GM19467 (cell line): Measurements from ENCODE around the gene PSMB3.
A peak's percentile ranks its signal among the peaks of the same experiment; 100 is the strongest.

Experiments
- ATAC-seq: cut with Tn5 transposase; IDR thresholded peaks from one replicate; pipeline ENCODE4 v1.9.1; 2021; ENCODE audit warnings: mild to moderate bottlenecking, moderate library complexity; ENCODE audit not compliant: unreplicated experiment

PSMB3 gene

GRCh38 chr17:38752308-38753070, at the start of gene PSMB3:
Gene PSMB3, plus strand, starts transcription at chr17:38752741. Its CDS starts 86 bp downstream, at chr17:38752827.
- ATAC-seq = peak; percentile 81

GRCh38 chr17:38702916-38703741, 49.4 kb upstream of the PSMB3 start:
- ATAC-seq = no peak

- ATAC-seq = no peak
Measured at GRCh38 chr17:38703742-38704605, 48.6 kb upstream of the PSMB3 start.

- ATAC-seq = no peak
Measured at GRCh38 chr17:38704606-38705522, 47.7 kb upstream of the PSMB3 start, which contains the start of gene MLLT6. Gene MLLT6, plus strand, starts transcription at chr17:38705273. Its CDS starts 360 bp downstream, at chr17:38705633.

- no peak for ATAC-seq
Measured at GRCh38 chr17:38705523-38705802, 47.1 kb upstream of the PSMB3 start.

- no peak for ATAC-seq
Measured at GRCh38 chr17:38705803-38706504, 46.6 kb upstream of the PSMB3 start.

- no peak for ATAC-seq
Measured at GRCh38 chr17:38706505-38707216, 45.9 kb upstream of the PSMB3 start.

GRCh38 chr17:38707678-38708351, 44.7 kb upstream of the PSMB3 start:
- no peak for ATAC-seq

- ATAC-seq = no peak
Measured at GRCh38 chr17:38709104-38709820, 43.3 kb upstream of the PSMB3 start.

GRCh38 chr17:38709864-38710603, 42.5 kb upstream of the PSMB3 start:
- no peak for ATAC-seq

- ATAC-seq = no peak
Measured at GRCh38 chr17:38710604-38710962, 42.0 kb upstream of the PSMB3 start.

- no peak for ATAC-seq
Measured at GRCh38 chr17:38710985-38711384, 41.6 kb upstream of the PSMB3 start.

- ATAC-seq = no peak
Measured at GRCh38 chr17:38711792-38712571, 40.6 kb upstream of the PSMB3 start.

- ATAC-seq = no peak
Measured at GRCh38 chr17:38712593-38712992, 39.9 kb upstream of the PSMB3 start.

GRCh38 chr17:38713456-38714075, 39.0 kb upstream of the PSMB3 start:
- no peak for ATAC-seq
